Panc1 (cell line): Measurements from ENCODE around the gene CDR2L. TPM values are rescaled to one million over a fixed set of nuclear protein-coding genes. Genes with fewer than 3 reads are reported as not detected.
A peak's percentile ranks its signal among the peaks of the same experiment; 100 is the strongest.

ENCODE experiments used
- ATAC-seq: fragments of 200-7000 bp; cut with Tn5 transposase; 2 replicates; pipeline ENCODE4 v1.9.1; 2020; ENCODE audit warnings: mild to moderate bottlenecking, moderate library complexity
- BruUV-seq: library from RNA; stranded (reverse); fragments of 400-500 nt; replicated peaks from 2 replicates; lab custom pipeline; 2021; lab: Mats Ljungman, UMichigan
- CTCF ChIA-PET: fragments of 300-600 bp; sonication (Branson Sonifier 250); formaldehyde crosslinking; loops from one replicate; lab custom pipeline; 2022; ENCODE audit warnings: antibody characterized with exemption; lab: Charles Lee
- POLR2A ChIA-PET: fragments of 300-600 bp; sonication (Branson Sonifier 250); formaldehyde crosslinking; loops from one replicate; lab custom pipeline; 2022; ENCODE audit warnings: antibody characterized with exemption; lab: Charles Lee
- DNase-seq: peaks from one replicate; pipeline ENCODE4 v3.0.0-alpha.2; 2010; ENCODE audit warnings: low read depth, low spot score
- H3K27ac ChIP-seq: 2 replicates; pipeline ENCODE4 v1.5.1; 2011; ENCODE audit warnings: mild to moderate bottlenecking, low read length, inconsistent platforms
- H3K27me3 ChIP-seq: fragments of 200-500 bp; sonication (Bioruptor generic); 2 replicates; pipeline ENCODE4 v1.6.0; 2014; ENCODE audit warnings: low read length, inconsistent platforms; ENCODE audit not compliant: control insufficient read depth, insufficient read depth
- H3K36me3 ChIP-seq: fragments of 200-500 bp; sonication (Bioruptor generic); 2 replicates; pipeline ENCODE4 v1.5.1; 2014; ENCODE audit warnings: inconsistent platforms, mild to moderate bottlenecking, low read length, moderate library complexity; ENCODE audit not compliant: control insufficient read depth, insufficient read depth
- H3K4me1 ChIP-seq: 2 replicates; pipeline ENCODE4 v1.5.1; 2011; ENCODE audit warnings: inconsistent platforms, mild to moderate bottlenecking, low read length, moderate library complexity; ENCODE audit not compliant: control insufficient read depth, insufficient read depth
- H3K4me3 ChIP-seq, 2 experiments: 2 replicates each; pipeline ENCODE4 v1.5.1; 2011 to 2012; ENCODE audit warnings: low read depth in 2 of 2, low read length in 2 of 2, mild to moderate bottlenecking in 2 of 2, inconsistent platforms in 1 of 2, moderate library complexity in 1 of 2
- H3K9me3 ChIP-seq: fragments of 200-500 bp; sonication (Bioruptor generic); 2 replicates; pipeline ENCODE4 v1.5.1; 2014; ENCODE audit warnings: low read depth, mild to moderate bottlenecking, inconsistent platforms, low read length, moderate library complexity; ENCODE audit not compliant: control insufficient read depth, insufficient read depth
- POLR2AphosphoS5 ChIP-seq: IDR thresholded peaks from 2 replicates; pipeline ENCODE4 v1.6.1; 2012; ENCODE audit warnings: mild to moderate bottlenecking, low read depth, low read length, moderate library complexity
- SIN3A ChIP-seq: IDR thresholded peaks from 2 replicates; pipeline ENCODE4 v1.6.1; 2012; ENCODE audit warnings: low read depth, mild to moderate bottlenecking, low read length, moderate library complexity, borderline replicate concordance; ENCODE audit not compliant: insufficient read depth
- TCF7L2 ChIP-seq: IDR thresholded peaks from 2 replicates; pipeline ENCODE4 v1.6.1; 2011; ENCODE audit warnings: mild to moderate bottlenecking, low read depth, low read length, inconsistent platforms
- in situ Hi-C: cut with HindIII; loops from 2 replicates; pipeline ENCODE4 v1.10.0; 2016; ENCODE audit warnings: low sequenced_read_pairs, low pct_unique_long_range_greater_than_20kb
- intact Hi-C: fragments of 100-400 bp; cut with micrococcal nuclease; formaldehyde crosslinking; loops from one replicate; pipeline ENCODE4 v1.10.0; 2022; ENCODE audit not compliant: unreplicated experiment
- total RNA-seq: library from RNA; stranded (reverse); gene quantifications from one replicate; pipeline ENCODE4 v1.2.1, GENCODE V29; 2021; ENCODE audit not compliant: unreplicated experiment
- TF ChIP-seq, protein P1 (sequence below): fragments of 450-650 bp; IDR thresholded peaks from 2 replicates; pipeline ENCODE4 v1.5.1; 2017; ENCODE audit warnings: mild to moderate bottlenecking
- TF ChIP-seq, protein P2 (sequence below), 2 experiments: IDR thresholded peaks; 2 replicates each; pipeline ENCODE4 v1.6.1; 2011 to 2012; ENCODE audit warnings: low read depth in 2 of 2, control low read depth in 1 of 2, low read length in 1 of 2, mild to moderate bottlenecking in 1 of 2, moderate library complexity in 1 of 2; ENCODE audit not compliant: insufficient read depth in 1 of 2

Gene CDR2L
- total RNA-seq, 1 experiment from 2014 or later = 32.0 TPM

DNA sequence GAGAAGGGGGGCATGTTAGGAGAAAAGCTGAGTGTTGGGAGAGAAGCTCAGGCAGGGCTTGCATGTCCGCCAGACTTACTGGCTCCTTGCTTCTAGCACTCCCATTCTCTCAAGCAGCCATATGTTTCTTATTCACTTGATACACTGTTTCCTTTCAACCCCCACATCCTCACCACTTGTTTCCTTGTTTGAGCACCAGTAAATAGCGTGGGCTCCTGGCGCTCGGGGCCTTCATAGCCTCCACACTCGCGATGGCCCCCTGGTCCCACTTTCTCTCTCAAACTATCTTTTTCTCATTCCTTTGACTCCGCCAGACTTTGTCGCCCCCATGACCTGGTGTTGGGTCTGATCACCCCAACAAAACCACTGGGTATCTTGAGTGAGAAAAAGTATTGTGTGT, 42.7 kb downstream of the CDR2L start:
- DNase-seq (no peak), ATAC-seq (no peak)
- Histone ChIP-seq H3K4me1 (0 out of 2 replicates have a peak, but pooled peaks cover 3% of the 10 kb centered on the region), H3K4me3 (no peak overlapping the region), H3K9me3 (no peaks in the 10 kb centered on the region), H3K27ac (no peak overlapping the region), H3K27me3 (no peaks in the 10 kb centered on the region), H3K36me3 (no peaks in the 10 kb centered on the region)
- TF ChIP-seq SIN3A (no peak), POLR2AphosphoS5 (no peak), TCF7L2 (no peak)
- TF ChIP-seq, protein P1, sequence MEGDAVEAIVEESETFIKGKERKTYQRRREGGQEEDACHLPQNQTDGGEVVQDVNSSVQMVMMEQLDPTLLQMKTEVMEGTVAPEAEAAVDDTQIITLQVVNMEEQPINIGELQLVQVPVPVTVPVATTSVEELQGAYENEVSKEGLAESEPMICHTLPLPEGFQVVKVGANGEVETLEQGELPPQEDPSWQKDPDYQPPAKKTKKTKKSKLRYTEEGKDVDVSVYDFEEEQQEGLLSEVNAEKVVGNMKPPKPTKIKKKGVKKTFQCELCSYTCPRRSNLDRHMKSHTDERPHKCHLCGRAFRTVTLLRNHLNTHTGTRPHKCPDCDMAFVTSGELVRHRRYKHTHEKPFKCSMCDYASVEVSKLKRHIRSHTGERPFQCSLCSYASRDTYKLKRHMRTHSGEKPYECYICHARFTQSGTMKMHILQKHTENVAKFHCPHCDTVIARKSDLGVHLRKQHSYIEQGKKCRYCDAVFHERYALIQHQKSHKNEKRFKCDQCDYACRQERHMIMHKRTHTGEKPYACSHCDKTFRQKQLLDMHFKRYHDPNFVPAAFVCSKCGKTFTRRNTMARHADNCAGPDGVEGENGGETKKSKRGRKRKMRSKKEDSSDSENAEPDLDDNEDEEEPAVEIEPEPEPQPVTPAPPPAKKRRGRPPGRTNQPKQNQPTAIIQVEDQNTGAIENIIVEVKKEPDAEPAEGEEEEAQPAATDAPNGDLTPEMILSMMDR = no peak
- TF ChIP-seq, protein P2, sequence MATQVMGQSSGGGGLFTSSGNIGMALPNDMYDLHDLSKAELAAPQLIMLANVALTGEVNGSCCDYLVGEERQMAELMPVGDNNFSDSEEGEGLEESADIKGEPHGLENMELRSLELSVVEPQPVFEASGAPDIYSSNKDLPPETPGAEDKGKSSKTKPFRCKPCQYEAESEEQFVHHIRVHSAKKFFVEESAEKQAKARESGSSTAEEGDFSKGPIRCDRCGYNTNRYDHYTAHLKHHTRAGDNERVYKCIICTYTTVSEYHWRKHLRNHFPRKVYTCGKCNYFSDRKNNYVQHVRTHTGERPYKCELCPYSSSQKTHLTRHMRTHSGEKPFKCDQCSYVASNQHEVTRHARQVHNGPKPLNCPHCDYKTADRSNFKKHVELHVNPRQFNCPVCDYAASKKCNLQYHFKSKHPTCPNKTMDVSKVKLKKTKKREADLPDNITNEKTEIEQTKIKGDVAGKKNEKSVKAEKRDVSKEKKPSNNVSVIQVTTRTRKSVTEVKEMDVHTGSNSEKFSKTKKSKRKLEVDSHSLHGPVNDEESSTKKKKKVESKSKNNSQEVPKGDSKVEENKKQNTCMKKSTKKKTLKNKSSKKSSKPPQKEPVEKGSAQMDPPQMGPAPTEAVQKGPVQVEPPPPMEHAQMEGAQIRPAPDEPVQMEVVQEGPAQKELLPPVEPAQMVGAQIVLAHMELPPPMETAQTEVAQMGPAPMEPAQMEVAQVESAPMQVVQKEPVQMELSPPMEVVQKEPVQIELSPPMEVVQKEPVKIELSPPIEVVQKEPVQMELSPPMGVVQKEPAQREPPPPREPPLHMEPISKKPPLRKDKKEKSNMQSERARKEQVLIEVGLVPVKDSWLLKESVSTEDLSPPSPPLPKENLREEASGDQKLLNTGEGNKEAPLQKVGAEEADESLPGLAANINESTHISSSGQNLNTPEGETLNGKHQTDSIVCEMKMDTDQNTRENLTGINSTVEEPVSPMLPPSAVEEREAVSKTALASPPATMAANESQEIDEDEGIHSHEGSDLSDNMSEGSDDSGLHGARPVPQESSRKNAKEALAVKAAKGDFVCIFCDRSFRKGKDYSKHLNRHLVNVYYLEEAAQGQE (IDR thresholded peaks at IDR 0.05; ENCODE audit: insufficient read depth in 1 of 2, low read depth in 2 of 2, low read length in 1 of 2) = no peak
- ChIA-PET CTCF (interaction anchor here (0.6 to 1.2 kb wide), 2 partner anchors 68 to 75 kb away, joined by 4 read pairs; no protein-coding TSS in a partner anchor), POLR2A (no interaction called here)
- no TSS peak for BruUV-seq
- intact Hi-C loops (no loop called here), in situ Hi-C loops (no loop called here)

DNA sequence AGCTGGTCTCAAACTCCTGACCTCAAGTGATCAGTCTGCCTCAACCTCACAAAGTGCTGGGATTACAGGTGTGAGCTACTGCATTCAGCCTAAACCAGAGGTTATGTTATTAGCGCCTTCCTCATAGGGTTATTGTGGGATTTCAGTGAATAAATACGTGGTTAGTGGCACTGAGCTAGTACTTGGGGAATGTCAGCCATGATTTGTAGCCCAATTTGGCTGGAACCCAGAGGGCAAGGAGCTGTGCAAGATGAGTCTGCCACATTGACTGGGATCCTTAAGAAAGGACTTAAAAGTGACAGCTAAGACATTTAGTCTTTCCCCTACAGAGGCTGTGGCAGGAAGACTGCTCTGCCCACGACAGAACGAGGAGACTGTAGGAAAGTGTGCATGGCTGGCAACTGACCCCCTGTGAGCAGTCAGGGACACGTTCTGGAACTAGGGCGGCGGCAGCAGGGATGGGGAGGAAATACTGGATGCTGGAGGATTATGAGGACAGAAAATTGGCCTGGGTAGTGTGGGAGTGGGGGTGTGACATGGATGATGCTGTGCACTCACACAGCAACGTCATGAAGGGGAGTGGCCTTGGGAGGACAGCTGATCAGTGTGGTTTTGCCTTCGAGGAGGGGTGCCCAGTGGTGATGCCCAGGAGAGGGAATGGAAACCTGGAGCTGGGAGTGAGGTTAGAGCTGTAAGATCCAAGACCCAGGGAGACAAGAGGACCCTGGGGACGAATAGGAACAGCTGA, 44.7 kb downstream of the CDR2L start:
- H3K36me3 ChIP-seq = no peaks in the 10 kb centered on the region
- H3K27ac ChIP-seq = peak overlapping the region; percentile 24
- H3K9me3 ChIP-seq = no peaks in the 10 kb centered on the region
- peak; percentile 50 for DNase-seq
- TF ChIP-seq, protein P1 = no peak
- TF ChIP-seq TCF7L2 (no peak), POLR2AphosphoS5 (no peak), SIN3A (no peak)
- TF ChIP-seq, protein P2 (IDR thresholded peaks at IDR 0.05; ENCODE audit: insufficient read depth in 1 of 2, low read depth in 2 of 2, low read length in 1 of 2) = no peak
- intact Hi-C loops (loop anchor here (2.0 kb wide), 1 partner anchor 71 kb away; no protein-coding TSS in a partner anchor), in situ Hi-C loops (no loop called here)
- ATAC-seq = 0 out of 2 replicates have a peak, but pooled peaks have one; percentile 18
- peak overlapping the region; percentile 66 to 88 for H3K4me3 ChIP-seq
- BruUV-seq = no TSS peak
- H3K4me1 ChIP-seq = peaks cover 8% of the 10 kb centered on the region; the same call in 1 of the 2 replicates
- CTCF ChIA-PET = interaction anchor here (0.6 to 1.6 kb wide), 4 partner anchors 41 to 73 kb away, joined by 3 to 12 read pairs (median 5); no protein-coding TSS in a partner anchor
- no peaks in the 10 kb centered on the region for H3K27me3 ChIP-seq
- POLR2A ChIA-PET = interaction anchor here (0.9 to 1.5 kb wide), 2 partner anchors 19 to 20 kb away, joined by 3 read pairs; no protein-coding TSS in a partner anchor
